ENCODE results near the gene GNAT1.
"Not testable (repeated sequence)": the region's sequence is repeated elsewhere in the genome, so short reads cannot be mapped to it uniquely, and the experiment has no call there.

GNAT1 gene

DNA sequence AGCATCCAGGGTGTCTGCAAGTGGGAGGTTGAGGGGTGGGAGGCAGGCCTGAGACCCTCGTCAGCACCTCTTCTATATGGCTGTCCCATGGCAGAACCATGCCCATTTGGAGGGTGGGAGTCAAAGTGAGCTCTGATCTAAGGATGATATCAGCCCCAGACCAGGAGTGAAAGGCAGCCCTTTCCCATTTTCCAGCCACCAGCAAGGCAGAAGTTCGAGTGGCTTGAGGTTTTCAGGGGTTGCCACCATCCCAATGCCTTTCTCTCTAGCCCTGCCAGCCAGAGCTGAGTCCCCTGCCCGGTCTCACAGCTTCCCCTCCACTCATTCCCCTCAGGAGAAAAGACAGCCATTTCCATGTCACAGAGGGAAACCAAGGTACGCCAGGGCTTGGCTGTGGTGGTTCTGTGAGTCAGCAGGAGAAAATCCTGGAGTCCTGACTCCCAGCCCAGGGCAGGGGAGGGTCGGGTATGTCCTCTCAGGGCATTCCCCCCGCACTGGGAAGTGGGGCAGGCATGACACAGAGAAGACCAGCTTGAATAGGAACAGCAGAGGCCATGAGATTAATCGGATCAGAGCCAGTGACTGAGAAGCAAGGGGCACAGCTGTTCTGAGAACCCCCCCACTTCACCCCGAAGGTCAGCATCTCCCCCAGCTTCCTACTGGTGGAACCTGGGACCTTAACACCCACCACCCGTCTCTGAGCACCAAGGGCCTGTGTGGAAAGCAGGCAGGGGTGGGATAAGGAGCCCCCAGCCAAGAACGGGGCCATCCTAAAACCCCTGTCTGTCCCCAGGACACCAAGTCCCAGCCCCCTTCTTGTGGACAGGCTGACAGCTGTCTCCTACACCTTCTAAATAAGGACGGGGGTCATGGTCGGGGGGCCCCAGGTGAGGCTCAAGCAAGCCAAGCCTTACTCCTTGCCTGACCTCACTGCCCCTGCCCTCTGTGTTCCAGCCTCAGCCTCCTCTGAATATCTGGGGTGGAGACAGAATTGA lies 12.7 kb downstream of the GNAT1 start:
- no peak for DNase-seq (ENCODE audit: low read depth)

DNA sequence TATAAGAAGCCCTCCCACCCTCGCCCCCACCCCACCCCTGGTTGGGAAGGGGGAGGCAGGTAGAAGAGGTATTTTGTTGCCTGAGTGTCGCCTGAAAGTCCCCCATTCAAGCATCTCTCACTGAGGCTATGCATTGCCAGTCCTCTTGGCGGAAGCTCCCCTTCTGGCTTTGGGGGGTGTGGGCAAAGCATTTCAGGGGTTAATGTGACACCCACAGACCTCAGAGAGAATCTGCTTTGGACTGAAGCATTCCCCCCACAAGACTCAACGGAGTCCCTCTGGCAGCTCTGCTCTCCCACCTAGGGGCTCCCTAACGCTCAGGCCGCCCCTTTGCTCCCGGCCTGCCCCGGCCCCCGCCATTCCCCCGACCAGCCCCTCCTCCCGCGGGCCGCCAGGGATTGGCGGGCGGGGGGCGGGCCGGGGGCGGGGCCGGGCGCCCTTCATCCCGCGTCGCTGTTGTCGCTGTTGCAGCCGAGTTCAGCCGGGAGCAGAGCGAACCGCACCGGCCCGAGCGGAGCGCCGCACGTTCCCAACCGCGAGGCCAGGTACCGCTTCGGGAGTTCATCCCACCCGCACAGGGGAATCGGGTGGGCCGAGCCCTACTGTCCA lies 13.5 kb downstream of the GNAT1 start, which contains the start of gene SLC38A3:
Gene SLC38A3, plus strand, starts transcription at position 468 of the 609 bp plus-strand sequence. CDS start 8,929 bp downstream, outside the sequence.
- DNase-seq (ENCODE audit: low read depth), result no peak

- DNase-seq (ENCODE audit: low read depth), result no peak
These were observed 14.2 kb downstream of the GNAT1 start for GRCh38 chr3:50205413-50206276.

DNA sequence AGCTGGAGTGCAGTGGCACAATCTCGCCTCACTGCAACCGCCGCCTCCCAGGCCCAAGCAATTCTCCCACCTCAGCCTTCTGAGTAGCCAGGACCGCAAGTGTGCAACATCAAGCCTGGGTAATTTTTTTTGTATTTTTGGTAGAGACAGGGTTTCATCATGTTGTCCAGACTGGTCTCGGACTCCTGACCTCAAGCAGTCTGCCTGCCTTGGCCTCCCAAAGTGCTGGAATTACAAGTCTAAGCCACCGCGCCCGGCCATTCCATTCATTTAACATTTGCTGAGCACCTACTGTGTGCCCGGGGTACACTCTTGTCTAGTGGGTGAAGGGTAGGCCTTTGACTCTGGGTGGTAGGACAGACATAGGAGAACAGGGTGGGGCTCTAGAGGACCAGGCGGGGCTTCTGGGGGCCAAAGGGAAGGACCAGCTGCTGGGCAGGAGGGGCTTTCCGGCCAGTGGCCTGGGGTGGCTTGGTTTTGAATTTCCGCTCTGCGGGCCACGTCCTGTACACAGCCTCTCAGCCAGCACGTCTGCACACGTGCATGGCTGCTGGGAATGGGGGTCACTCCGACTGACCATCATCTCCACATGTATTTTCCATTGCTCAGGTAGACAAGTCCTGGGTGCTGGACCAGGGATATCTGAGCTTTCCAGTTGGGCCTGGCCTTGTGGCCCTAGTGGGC lies 16.1 kb downstream of the GNAT1 start:
- DNase-seq (ENCODE audit: low read depth), result no peak

GRCh38 chr3:50208677-50209344 lies 17.4 kb downstream of the GNAT1 start:
- DNase-seq (ENCODE audit: low read depth), result no peak

DNA sequence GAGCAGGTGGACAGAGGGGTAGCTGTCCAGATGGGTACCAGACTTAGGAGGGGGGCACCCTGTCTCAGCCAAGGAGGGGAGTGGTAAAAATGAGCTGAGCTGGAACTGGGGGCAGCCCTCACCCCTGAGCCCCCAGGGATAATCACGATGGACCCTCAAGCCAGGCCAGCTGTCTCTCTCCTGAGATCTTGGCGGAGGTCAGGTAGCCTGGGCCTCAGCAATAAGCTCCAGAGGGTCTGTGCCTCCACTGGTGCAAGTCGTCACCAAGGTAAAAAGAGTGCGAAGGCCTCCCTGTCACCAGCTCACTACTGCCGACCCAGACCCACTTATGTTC lies 18.7 kb downstream of the GNAT1 start:
- DNase-seq (ENCODE audit: low read depth), result no peak

- DNase-seq (ENCODE audit: low read depth), result no peak
These were observed 19.3 kb downstream of the GNAT1 start for GRCh38 chr3:50210510-50211367.

DNA sequence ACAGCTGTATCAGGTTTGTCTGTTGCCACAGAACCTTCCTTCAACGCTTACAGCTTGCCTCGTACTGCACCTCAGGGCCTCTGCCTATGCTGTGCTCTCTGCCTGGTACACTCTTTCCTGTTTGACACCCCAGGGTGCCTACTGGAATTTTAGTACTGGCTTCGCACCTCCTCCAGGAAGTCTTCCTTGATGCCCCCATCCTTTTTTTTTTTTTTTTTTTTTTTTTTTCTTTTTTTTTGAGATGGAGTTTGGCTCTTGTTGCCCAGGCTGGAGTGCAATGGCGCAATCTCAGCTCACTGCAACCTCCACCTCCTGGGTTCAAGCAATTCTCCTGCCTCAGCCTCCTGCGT lies 19.9 kb downstream of the GNAT1 start:
- not testable (repeated sequence) for DNase-seq (ENCODE audit: low read depth)

DNA sequence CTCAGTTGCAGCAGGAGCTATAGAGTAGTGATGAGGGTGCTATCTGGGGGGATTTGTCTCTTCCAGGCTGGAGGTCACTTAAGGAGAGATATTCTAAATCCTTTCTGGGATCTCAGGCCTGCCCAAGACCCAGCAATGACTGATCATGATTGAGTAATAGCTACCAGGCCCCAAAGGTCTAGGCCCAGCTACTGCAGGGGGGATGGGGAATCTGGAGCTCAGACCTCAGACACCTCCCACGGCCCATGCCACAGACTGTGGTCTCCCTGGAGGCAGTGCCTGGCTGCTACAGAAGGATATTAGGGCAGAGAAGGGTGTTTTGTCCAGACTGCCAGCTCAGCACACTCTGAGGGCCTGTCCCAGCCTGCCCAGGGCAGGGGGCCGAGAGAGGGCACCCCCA lies 20.5 kb downstream of the GNAT1 start:
- no peak for DNase-seq (ENCODE audit: low read depth)

DNA sequence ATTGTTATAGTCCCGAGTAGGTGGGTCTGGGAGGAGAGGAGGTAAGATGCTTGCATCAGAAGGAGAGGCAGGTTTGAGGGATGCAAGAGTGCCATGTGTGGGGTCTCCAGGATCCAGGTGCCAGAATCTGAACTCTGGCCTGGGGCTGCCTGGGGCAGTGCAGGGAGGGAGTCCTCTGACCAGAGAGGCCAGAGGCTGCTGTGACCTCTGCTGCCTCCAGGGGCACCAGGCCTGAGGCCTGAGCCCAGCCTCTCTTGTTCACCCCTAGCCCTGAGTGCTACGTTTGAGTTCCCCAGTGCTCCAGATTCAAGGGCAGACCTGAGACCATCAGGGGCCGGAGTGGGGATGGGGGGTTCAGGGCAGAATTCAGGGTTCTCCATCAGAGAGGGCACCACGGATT lies 21.1 kb downstream of the GNAT1 start:
- no peak for DNase-seq (ENCODE audit: low read depth)

DNA sequence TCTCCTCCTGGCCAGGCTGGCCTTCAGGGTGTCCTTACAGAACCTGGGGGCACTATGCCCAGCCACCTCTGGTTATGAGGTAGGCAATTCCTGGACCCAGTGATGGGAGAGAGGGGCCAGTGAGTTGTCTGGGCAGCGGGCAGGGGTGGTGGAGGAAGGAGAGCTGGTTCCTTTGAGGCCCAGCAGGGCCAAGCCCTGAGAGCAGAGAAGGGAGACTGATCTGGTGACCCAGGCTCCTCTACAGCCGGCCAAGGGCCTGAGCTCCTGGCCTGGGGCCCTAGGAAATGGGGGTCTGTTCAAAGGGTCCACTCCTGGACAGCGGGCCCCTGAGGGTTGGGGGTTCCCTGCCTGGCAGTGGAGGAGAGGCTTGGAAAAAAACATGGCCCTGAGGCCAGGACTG lies 21.6 kb downstream of the GNAT1 start:
- no peak for DNase-seq (ENCODE audit: low read depth)

- no peak for DNase-seq (ENCODE audit: low read depth)
These were observed 22.0 kb downstream of the GNAT1 start for GRCh38 chr3:50213373-50213772.

DNA sequence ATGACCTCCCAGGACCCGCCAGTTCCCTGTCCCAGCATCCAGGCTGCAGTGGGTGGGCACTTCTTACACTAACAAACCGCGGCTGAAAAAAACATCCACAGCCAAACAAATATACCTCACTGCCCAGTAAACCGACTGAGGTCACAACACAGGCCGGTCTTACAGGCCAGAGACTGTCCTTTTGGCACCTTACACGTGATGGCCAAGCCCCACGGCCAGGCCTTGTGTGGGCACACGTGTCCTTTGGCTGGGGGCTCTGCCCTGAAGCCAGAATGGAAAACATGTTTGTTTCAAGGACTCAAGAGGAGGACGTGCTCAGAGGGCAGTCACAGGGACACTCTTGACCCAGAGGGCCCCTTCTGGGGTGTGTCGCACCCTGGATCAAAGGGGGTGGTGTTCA lies 23.4 kb downstream of the GNAT1 start:
- no peak for DNase-seq (ENCODE audit: low read depth)

GRCh38 chr3:50215529-50215928 lies 24.1 kb downstream of the GNAT1 start:
- DNase-seq (ENCODE audit: low read depth), result no peak

DNA sequence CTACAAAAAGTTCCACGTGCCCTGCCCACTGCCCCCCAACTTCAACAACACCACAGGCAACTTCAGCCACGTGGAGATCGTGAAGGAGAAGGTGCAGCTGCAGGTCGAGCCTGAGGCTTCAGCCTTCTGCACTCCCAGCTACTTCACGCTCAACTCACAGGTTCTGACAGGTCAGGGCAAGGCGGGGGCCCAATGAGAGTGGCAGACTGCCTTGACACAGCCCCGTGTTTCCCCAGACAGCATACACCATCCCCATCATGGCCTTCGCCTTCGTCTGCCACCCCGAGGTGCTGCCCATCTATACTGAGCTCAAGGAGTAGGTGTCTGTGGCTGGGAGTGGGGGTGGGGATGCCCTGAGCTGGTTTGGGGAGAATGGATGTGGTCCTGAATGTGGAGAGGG lies 26.3 kb downstream of the GNAT1 start:
- no peak for DNase-seq (ENCODE audit: low read depth)

DNA sequence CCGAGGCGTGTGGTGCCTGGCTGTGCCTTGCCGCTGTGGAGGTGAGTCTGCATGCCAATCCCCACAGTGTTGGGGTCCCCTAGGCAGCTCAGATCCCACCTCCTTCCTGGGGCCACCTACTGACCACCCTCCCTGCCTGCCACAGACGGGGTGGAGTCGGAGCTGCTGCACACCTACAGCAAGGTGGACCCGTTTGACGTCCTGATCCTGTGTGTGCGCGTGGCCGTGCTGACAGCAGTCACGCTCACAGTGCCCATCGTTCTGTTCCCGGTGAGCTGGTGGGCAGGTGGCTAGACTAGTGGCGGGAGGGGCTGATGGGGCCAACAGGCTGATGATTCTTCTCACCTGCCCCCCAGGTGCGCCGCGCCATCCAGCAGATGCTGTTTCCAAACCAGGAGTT lies 27.0 kb downstream of the GNAT1 start:
- DNase-seq (ENCODE audit: low read depth), result no peak

GRCh38 chr3:50219285-50219684 lies 27.9 kb downstream of the GNAT1 start:
- DNase-seq (ENCODE audit: low read depth), result no peak

DNA sequence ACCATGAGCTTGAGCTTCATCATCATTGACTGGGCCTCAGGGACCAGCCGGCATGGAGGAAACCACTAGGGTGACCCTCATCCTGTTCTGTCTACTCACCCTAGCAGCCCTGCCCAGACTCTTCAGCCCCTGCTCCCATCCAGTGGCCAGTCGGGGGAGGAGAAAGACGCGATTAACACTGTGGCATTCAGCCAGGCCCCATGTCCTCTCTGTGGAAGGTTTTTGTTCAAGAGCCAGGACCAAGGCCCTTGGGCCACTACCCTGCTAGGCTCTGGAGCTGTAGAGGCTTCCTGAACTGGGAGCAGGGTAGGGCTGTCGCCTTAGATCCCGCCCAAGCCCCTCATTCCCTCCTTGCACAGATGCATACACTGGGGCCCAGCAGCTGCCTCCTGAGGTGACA lies 28.7 kb downstream of the GNAT1 start:
- no peak for DNase-seq (ENCODE audit: low read depth)

GRCh38 chr3:50221051-50221410 lies 29.6 kb downstream of the GNAT1 start:
- DNase-seq (ENCODE audit: low read depth), result no peak

DNA sequence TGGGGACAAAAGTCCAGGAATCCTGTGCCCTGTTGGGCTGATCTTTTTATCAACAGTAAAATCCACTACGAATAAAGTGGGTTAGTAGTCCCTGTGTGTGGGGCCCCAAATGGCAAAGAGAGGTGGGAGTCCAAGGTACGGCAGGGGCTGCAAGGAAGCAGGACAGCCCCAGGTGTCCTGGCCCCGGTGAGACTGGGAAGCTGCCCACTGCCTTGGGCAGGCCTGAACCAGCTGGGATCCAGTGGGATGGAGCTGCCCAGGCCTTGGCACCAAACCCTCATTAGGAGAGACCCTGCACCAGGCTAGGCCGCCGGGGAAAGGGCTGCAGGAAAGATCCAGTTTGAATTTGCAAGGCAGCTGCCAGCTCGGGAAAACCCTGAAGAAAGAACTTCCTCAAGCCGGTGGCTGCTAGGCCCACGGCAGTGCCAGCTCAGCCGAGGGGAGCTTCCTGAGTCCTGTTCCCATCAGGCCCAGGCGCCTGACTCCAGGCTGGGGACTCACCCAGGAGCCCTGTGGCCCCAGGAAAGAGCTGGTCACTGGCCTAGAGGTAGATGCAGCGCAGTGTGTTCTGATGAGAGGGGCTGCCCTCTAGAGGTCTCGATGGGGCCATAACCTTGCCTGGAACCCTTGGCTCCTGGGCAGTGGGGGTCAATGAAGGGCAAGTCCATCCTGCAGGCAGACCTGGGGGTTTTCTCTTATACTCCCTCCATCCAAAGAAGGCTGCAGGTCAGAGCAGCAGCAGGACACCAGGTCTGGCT lies 30.2 kb downstream of the GNAT1 start:
- no peak for DNase-seq (ENCODE audit: low read depth)
